NT2/D1 (cell line): ENCODE data around the gene GPR142.

Experiments
- DNase-seq: peaks from one replicate; pipeline ENCODE4 v3.0.0-alpha.2; 2011; ENCODE audit warnings: low read depth, low spot score
- H3K27me3 ChIP-seq: 2 replicates; pipeline ENCODE4 v1.6.0; 2011; ENCODE audit warnings: mild to moderate bottlenecking; ENCODE audit not compliant: insufficient read length, insufficient read depth
- H3K36me3 ChIP-seq: 2 replicates; pipeline ENCODE4 v1.6.1; 2011; ENCODE audit warnings: mild to moderate bottlenecking, low read length, mixed read lengths; ENCODE audit not compliant: insufficient read depth, insufficient read length
- H3K4me1 ChIP-seq: 2 replicates; pipeline ENCODE4 v1.5.1; 2011; ENCODE audit not compliant: insufficient read depth, insufficient read length
- H3K4me3 ChIP-seq: 2 replicates; pipeline ENCODE4 v1.5.1; 2011; ENCODE audit warnings: low read depth; ENCODE audit not compliant: insufficient read length
- H3K9ac ChIP-seq: 2 replicates; pipeline ENCODE4 v1.6.0; 2011; ENCODE audit warnings: low read depth; ENCODE audit not compliant: insufficient read length
- H3K9me3 ChIP-seq: 2 replicates; pipeline ENCODE4 v1.5.1; 2011; ENCODE audit warnings: mild to moderate bottlenecking, low read length; ENCODE audit not compliant: insufficient read depth
- SUZ12 ChIP-seq: IDR thresholded peaks from 2 replicates; pipeline ENCODE4 v1.6.1; 2011; ENCODE audit not compliant: insufficient read length, insufficient read depth; ENCODE audit errors: extremely low read depth
- YY1 ChIP-seq: IDR thresholded peaks from 2 replicates; pipeline ENCODE4 v1.6.1; 2011; ENCODE audit not compliant: insufficient read length, insufficient read depth
- ZNF274 ChIP-seq: IDR thresholded peaks from 2 replicates; pipeline ENCODE4 v1.6.1; 2011; ENCODE audit warnings: mild to moderate bottlenecking, low read depth, low read length

Gene GPR142

GRCh38 chr17:74389937-74390679, 22.8 kb downstream of the GPR142 start:
- DNase-seq: no peak
- H3K4me3 ChIP-seq: no peak overlapping the region
- no peaks in the 10 kb centered on the region for H3K36me3 ChIP-seq
- no peak for TF ChIP-seq ZNF274
- no peak for TF ChIP-seq SUZ12
- TF ChIP-seq YY1: no peak
- H3K4me1 ChIP-seq: peaks cover 15% of the 10 kb centered on the region
- H3K27me3 ChIP-seq: no peaks in the 10 kb centered on the region
- H3K9ac ChIP-seq: no peak overlapping the region
- no peaks in the 10 kb centered on the region for H3K9me3 ChIP-seq

GRCh38 chr17:74390680-74391653, 23.7 kb downstream of the GPR142 start:
- no peak for DNase-seq
- Histone ChIP-seq H3K4me3 (no peak overlapping the region), H3K9me3 (no peaks in the 10 kb centered on the region), H3K4me1 (peaks cover 15% of the 10 kb centered on the region), H3K9ac (no peak overlapping the region), H3K36me3 (no peaks in the 10 kb centered on the region), H3K27me3 (no peaks in the 10 kb centered on the region)
- TF ChIP-seq SUZ12 (no peak), YY1 (no peak), ZNF274 (no peak)

GRCh38 chr17:74391771-74392170, 24.5 kb downstream of the GPR142 start:
- DNase-seq: no peak
- Histone ChIP-seq H3K9me3 (no peaks in the 10 kb centered on the region), H3K9ac (no peak overlapping the region), H3K36me3 (no peaks in the 10 kb centered on the region), H3K4me3 (no peak overlapping the region), H3K27me3 (no peaks in the 10 kb centered on the region), H3K4me1 (peaks cover 13% of the 10 kb centered on the region)
- TF ChIP-seq SUZ12 (no peak), ZNF274 (no peak), YY1 (no peak)

- TF ChIP-seq ZNF274 (no peak), SUZ12 (no peak), YY1 (no peak)
- Histone ChIP-seq H3K9ac (no peak overlapping the region), H3K36me3 (no peaks in the 10 kb centered on the region), H3K4me1 (peaks cover 8% of the 10 kb centered on the region), H3K9me3 (no peaks in the 10 kb centered on the region), H3K4me3 (no peak overlapping the region), H3K27me3 (no peaks in the 10 kb centered on the region)
- DNase-seq: no peak
These were observed 25.5 kb downstream of the GPR142 start for GRCh38 chr17:74392848-74393247.

DNA sequence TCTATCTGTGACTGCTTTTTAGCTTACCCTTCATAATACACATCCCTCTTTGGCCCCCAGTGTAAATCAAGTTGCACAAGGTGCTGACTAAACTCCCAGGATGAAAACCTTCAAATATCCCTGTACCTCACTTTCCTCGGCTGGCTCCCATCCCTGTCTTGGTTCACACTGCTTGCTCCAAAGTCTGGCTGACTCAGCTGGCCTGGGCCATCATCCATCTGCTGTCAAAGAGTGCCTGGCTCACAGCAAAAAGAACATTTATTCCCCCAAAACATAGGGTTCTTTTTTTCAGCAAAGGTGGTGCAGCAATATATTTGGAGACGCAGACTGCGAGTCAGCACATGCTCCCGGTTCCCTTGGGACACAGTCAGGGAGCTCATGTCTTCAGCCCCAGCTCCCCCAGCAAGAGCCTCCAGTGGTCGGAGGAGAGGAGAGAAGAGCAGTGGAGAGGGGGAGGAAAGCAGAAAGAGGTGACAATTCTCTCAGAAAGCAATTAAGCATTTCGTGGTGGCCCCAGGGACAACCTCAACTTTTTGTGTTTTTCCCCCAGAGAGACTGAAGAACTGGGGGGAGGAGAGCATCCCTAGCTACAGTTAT, 26.1 kb downstream of the GPR142 start:
- no peak overlapping the region for H3K9ac ChIP-seq
- no peak overlapping the region for H3K4me3 ChIP-seq
- peaks cover 7% of the 10 kb centered on the region for H3K4me1 ChIP-seq
- TF ChIP-seq SUZ12 (no peak), YY1 (no peak), ZNF274 (no peak)
- H3K27me3 ChIP-seq: no peaks in the 10 kb centered on the region
- H3K36me3 ChIP-seq: no peaks in the 10 kb centered on the region
- no peaks in the 10 kb centered on the region for H3K9me3 ChIP-seq
- DNase-seq: no peak

DNA sequence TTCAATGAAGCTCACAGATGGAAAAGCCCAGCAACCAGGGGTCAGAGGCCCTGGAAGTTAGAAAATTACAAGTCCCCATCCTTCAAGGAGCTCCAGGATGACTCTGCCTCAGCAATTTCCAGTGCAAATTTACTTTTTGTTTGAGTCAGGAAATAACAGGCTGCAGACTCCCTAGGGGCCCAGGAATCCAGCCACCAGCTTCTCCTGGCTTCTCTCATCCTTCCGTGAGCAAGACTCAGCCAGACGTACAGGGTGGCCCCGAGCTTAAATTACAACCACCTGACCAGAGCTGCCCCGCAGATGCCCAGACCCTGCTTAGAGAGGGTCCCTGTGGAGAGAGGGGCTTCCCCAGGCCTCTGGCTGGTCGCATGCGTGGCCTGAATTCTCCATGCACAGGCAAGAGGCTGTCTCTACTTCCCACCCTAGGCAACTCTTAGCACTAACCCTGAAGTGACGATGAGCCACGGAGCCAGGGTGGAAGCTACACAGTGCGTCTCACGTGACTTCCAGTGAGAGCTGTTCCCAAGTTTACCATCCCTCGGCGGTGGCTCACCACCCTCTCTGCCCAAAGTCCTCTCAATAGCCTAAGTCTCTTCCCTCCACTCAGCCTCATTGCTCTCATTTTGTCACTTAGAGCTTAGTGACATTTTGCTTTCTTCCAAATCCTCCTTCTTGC, 27.1 kb downstream of the GPR142 start:
- DNase-seq: no peak
- no peaks in the 10 kb centered on the region for H3K36me3 ChIP-seq

More for the DNA sequence above, 27.1 kb downstream of the GPR142 start:
- no peaks in the 10 kb centered on the region for H3K27me3 ChIP-seq
- H3K4me1 ChIP-seq: peaks cover 7% of the 10 kb centered on the region
- no peak overlapping the region for H3K9ac ChIP-seq
- TF ChIP-seq YY1: no peak
- no peak for TF ChIP-seq SUZ12
- no peak for TF ChIP-seq ZNF274
- no peaks in the 10 kb centered on the region for H3K9me3 ChIP-seq
- no peak overlapping the region for H3K4me3 ChIP-seq
